Ammon's horn (tissue), 1 donor: ENCODE measurements around the gene WDR37.

Experiments used
- DNase-seq: peaks from one replicate; pipeline ENCODE4 v3.0.0-alpha.2; 2016; ENCODE audit warnings: low spot score

WDR37 gene

GRCh38 chr10:1127629-1128028 lies 71.4 kb downstream of the WDR37 start:
- DNase-seq = no peak

GRCh38 chr10:1128115-1128514 lies 71.9 kb downstream of the WDR37 start:
- no peak for DNase-seq

DNA sequence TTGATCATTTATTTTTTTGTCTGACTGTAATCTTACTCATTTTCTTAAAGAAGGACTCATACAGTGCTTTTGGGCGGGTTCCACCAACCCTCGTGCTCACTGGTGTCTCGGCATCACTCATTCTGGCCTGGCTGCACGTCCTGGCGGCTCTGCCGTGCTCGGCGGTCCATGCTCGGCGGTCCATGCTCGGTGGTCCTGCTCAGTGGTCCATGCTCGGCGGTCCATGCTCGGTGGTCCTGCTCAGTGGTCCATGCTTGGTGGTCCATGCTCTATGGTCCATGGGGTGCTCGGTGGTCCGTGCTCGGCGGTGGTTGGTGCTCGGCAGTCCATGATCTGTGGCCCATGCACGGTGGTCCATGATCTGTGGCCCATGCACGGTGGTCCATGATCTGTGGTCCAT lies 72.5 kb downstream of the WDR37 start:
- no peak for DNase-seq

DNA sequence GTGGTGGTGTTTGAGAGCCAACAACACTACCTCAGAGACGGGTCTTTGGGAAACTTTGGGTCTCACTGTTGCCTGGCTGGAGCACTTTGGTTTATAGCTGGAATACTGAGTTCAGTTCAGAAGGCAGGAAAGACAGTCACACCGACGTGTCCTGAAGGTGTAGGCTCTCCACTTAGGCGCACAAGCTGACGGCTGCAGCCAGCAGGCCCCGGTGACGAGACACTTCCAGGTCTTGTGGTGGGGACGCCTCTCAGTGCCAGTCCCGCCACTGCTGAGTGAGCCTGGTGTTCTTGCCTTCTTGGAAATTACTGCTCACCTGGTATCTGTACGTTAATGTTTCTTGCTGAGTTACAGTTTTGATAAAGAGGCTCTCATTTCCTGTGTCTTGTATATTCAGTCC lies 74.0 kb downstream of the WDR37 start:
- no peak for DNase-seq

GRCh38 chr10:1130995-1131790 lies 75.0 kb downstream of the WDR37 start:
- DNase-seq = no peak

- no peak for DNase-seq
These were observed 76.4 kb downstream of the WDR37 start for GRCh38 chr10:1132584-1132983.

GRCh38 chr10:1133495-1134045 lies 77.4 kb downstream of the WDR37 start:
- no peak for DNase-seq

DNA sequence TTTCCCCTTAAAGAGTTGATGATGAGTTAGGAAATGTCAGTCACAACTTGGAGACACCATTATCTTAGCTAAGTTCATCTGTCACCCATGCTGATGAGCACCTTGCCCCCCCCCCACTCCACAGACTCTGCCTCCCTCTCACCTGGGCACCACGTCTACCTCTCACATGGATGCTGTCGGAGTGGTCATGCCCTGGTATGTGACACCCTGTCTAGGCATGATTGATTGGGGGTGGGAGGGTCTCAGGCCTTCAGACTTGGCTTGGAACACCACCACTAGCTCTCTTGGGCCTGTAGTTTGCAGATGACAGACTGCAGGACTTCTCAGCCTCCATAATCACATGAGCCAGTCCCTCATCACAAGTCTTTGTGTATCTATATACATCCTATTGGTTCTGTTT lies 78.0 kb downstream of the WDR37 start:
- no peak for DNase-seq

- no peak for DNase-seq
These were observed 80.1 kb downstream of the WDR37 start for GRCh38 chr10:1136268-1136667.

GRCh38 chr10:1137499-1138163 lies 81.4 kb downstream of the WDR37 start:
- DNase-seq = no peak

DNA sequence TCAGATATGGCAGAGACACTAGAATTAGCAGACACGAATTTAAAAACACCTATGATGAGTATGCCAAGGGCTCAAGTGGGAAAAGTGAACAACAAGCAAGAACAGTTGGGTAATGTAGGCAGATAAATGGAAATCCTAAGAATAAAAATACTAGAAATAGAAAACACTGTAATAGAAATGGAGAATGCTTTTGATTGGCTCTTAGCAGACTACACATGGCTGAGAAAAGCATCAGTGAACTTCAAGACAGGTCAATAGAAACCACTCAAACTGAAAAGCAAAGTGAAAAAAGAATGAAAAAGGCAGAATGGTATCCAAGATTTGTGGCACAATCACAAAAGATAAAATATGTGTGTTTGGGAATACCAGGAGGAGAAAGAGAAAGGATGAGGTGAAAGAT lies 82.3 kb downstream of the WDR37 start:
- DNase-seq = no peak

DNA sequence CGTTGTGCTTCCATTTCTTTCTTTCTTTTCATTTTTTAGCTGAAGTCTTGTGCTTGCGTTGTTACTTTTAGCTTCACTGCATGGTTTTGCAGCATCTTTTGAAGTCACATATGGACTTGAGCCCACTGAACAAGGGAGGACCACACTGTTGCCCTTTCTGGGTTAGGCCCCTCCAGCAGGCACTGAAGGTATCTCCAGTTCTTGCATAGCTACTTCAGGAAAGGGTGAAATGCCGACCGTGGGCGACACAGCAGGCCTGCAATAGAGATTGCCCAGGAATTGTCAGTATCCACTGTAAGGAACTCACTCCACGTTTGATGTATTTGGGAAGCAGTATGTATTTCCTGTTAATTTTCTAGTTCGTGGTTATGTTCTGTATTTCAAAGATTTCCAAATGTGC lies 85.1 kb downstream of the WDR37 start:
- no peak for DNase-seq

- DNase-seq = no peak
These were observed 85.5 kb downstream of the WDR37 start for GRCh38 chr10:1141701-1142100.

DNA sequence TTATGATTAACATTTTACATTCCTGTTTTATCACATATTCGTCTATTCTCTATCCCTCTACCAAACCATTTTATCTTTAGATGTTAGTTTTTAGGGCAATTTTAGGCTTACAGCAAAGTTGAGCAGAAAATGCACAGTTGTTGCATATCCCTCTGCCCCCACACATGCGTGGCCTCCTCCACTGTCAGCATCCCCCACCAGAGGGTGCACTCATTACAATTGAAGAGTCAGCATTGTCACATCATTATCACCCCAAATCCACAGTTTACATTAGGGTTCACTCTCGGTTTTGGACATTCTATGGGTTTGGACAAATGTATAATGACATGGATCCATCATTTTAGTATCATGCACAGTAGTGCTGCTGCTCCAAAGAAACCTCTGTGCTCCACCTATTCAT lies 86.4 kb downstream of the WDR37 start:
- peak; percentile 54 for DNase-seq

DNA sequence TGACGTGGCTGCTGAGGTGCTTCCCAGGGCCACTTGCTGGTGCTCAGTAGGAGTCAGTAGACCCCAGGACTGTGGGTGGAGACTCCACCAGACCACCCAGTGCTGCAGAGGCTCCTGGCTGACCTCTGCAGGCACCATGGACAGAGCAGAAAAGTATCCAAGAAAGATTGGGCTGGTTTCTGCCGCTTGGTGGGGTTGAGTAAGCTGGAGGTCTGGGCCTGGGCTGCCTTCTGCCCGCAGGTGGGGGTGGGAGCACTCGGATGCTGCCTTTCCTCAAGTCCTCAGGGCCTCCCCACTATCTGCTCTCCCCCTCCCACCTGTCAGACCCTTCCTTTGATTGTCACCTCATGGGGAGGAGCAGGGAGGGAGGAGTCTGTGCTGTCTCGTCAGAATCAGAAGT lies 91.6 kb downstream of the WDR37 start:
- DNase-seq = no peak

DNA sequence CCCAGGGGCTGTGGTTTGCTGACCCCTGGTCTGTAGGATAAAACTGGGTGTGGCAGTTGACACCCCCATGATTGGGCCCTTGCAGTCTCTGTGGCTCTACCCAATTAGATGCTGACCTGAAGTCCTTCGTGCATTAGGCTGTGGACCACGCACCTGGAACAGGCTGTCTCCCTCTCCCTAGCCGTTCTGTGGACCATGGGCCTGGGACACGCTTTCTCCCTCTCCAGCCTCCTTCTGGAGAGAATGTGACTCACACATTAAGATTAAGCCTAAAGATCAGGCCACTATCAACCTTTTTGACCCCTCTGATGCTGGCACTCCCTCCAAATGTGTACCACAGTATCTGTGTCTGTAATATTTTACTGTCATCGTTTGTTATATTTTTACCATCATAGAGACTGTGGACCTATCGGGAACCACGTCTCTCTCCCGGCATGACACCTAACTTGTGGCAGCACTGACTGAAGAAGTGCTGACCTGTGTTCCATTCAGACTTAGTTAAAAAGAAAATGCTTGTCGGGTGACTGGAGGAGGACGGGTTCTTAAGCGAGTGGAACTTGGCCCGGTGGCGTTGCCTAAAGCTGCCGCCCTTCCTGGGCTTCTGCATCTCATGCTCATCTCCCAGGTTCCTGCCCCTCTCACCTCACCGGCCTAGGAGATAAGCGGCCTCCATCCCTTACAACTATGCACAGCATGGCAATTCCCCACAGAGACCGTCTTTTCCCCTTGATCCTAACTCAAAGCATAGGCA lies 92.8 kb downstream of the WDR37 start:
- no peak for DNase-seq

DNA sequence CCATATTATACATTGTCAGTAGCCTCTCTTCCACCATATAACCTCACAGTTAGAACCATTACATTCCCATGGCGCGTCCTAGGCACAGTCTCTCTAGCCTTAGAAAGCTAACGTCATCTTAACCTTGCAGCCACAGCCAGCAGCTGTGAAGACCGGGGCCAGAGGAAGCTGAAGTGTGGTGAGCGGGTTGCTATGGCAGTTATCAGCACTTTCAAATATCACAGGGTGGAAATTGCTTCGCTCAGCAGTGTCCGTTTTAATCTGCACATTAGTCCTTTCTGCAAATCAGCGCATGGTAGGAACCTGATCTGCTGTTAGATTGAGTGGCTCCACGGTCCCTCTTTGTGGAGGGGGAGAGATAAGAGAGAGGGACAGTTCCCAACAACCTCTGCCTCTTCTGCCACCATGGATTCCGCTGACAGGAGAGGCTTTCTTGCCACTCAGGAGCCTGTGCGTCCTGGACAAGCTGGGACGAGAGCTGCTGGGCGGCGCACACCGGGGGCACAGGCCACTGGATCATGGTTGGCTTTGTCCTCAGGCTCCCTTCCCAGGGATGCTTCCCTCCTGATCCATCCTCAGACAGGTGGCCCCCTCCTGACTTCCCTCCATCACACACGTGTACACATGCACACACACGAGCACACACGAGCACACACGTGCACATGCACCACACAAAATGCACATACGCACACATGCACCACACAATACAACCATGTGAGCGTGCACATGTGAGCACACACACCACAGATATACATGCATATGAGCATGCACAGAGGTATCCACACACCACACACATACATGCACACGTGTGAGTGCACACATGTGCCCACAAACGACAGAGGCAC lies 93.8 kb downstream of the WDR37 start:
- no peak for DNase-seq

DNA sequence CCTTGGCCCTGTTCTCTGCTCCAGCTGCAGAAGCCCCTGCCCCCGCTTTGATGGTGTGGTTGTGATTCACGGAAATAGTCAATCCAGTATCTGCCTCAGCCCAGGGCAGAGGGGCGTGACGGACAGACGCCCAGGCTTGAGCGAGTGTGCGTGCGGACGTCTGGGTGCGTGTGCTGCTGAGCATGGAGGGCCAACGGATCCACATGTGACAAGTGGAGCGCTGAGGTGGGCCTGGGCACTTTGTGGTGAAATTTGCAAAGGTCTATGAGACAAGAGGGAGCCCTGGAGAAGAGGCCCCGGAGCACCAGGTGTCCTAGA lies 94.4 kb downstream of the WDR37 start:
- no peak for DNase-seq

GRCh38 chr10:1151076-1152033 lies 95.2 kb downstream of the WDR37 start:
- no peak for DNase-seq

GRCh38 chr10:1152386-1153250 lies 96.4 kb downstream of the WDR37 start:
- no peak for DNase-seq
